ENCODE results near the gene SMIM34.
"Not testable (repeated sequence)": the region's sequence is repeated elsewhere in the genome, so short reads cannot be mapped to it uniquely, and the experiment has no call there.

DNA sequence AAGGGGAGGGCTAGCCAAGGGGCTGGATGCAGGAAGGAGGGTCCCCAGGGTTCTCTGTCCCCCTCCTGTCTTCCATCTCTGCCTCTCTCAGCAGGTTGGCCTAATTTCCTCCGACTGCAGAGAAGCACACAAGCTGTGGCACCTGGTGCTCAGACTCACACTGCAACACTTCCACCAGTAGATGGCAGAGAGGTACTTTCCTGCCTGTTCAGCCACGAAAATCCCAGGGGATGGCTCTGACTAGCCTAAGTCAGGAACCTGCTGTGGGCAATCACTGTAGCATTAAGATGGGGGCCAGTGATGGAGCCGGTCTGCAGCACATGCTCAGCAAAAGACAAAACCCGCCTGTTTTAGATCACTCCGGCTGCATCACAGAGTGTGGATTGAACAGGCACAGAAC, 6.0 kb upstream of the SMIM34 start:
- TF ChIP-seq, protein P1, sequence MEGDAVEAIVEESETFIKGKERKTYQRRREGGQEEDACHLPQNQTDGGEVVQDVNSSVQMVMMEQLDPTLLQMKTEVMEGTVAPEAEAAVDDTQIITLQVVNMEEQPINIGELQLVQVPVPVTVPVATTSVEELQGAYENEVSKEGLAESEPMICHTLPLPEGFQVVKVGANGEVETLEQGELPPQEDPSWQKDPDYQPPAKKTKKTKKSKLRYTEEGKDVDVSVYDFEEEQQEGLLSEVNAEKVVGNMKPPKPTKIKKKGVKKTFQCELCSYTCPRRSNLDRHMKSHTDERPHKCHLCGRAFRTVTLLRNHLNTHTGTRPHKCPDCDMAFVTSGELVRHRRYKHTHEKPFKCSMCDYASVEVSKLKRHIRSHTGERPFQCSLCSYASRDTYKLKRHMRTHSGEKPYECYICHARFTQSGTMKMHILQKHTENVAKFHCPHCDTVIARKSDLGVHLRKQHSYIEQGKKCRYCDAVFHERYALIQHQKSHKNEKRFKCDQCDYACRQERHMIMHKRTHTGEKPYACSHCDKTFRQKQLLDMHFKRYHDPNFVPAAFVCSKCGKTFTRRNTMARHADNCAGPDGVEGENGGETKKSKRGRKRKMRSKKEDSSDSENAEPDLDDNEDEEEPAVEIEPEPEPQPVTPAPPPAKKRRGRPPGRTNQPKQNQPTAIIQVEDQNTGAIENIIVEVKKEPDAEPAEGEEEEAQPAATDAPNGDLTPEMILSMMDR (IDR thresholded peaks at IDR 0.05) = not testable (repeated sequence)
- TF ChIP-seq EZH2 (IDR thresholded peaks at IDR 0.05; ENCODE audit: borderline replicate concordance, insufficient read depth, low read depth, low read length, poor library complexity, severe bottlenecking) = not testable (repeated sequence)
